ENCODE results near the gene CEP126.

- TF ChIP-seq CTCF (IDR thresholded peaks at IDR 0.05) = peak; percentile 34 to 63 (median 44)
- TF ChIP-seq POLR2A (IDR thresholded peaks at IDR 0.05) = no peak
Measured at GRCh38 chr11:101914738-101915426, at the start of gene CEP126.
